HEK293 (cell line): ENCODE results near the gene CYB5D1.
A peak's percentile ranks its signal among the peaks of the same experiment; 100 is the strongest.

Experiments
- GLI2 ChIP-seq: fragments of 450-650 bp; formaldehyde crosslinking; IDR thresholded peaks from 2 replicates; pipeline ENCODE4; 2017; ENCODE audit warnings: missing biosample characterization, missing genetic modification characterization, low read depth, borderline replicate concordance
- HOXC10 ChIP-seq: sonication (generic); formaldehyde crosslinking; IDR thresholded peaks from 2 replicates; pipeline ENCODE4 v1.8.1; 2023; ENCODE audit warnings: mild to moderate bottlenecking, missing genetic modification reagents
- SCRT1 ChIP-seq: fragments of 450-650 bp; formaldehyde crosslinking; IDR thresholded peaks from 2 replicates; pipeline ENCODE4 v1.5.1; 2016; ENCODE audit warnings: missing biosample characterization, missing genetic modification characterization, borderline replicate concordance
- SETDB1 ChIP-seq: IDR thresholded peaks from one replicate; pipeline ENCODE4 v1.6.1; 2017; ENCODE audit warnings: mild to moderate bottlenecking, low read length, moderate library complexity, mixed read lengths; ENCODE audit not compliant: insufficient read length
- ZNF211 ChIP-seq: fragments of 450-650 bp; formaldehyde crosslinking; IDR thresholded peaks from 2 replicates; pipeline ENCODE4 v1.5.1; 2016; ENCODE audit warnings: low read depth, missing biosample characterization, missing genetic modification characterization
- ZNF214 ChIP-seq: fragments of 450-650 bp; formaldehyde crosslinking; IDR thresholded peaks from 2 replicates; pipeline ENCODE4 v1.5.1; 2017; ENCODE audit warnings: missing biosample characterization, mild to moderate bottlenecking, missing genetic modification characterization, borderline replicate concordance
- ZNF404 ChIP-seq: fragments of 450-650 bp; formaldehyde crosslinking; IDR thresholded peaks from 2 replicates; pipeline ENCODE4 v1.5.1; 2017; ENCODE audit warnings: missing biosample characterization, missing genetic modification characterization
- ZNF433 ChIP-seq: fragments of 450-650 bp; formaldehyde crosslinking; IDR thresholded peaks from 2 replicates; pipeline ENCODE4 v1.5.1; 2016; ENCODE audit warnings: missing biosample characterization, missing genetic modification characterization, low read depth
- ZNF510 ChIP-seq: fragments of 450-650 bp; formaldehyde crosslinking; IDR thresholded peaks from 2 replicates; pipeline ENCODE4 v1.5.1; 2018; ENCODE audit warnings: mild to moderate bottlenecking, missing genetic modification characterization, missing biosample characterization; ENCODE audit not compliant: insufficient replicate concordance
- ZNF629 ChIP-seq: fragments of 450-650 bp; formaldehyde crosslinking; IDR thresholded peaks from 2 replicates; pipeline ENCODE4 v1.5.1; 2017; ENCODE audit warnings: missing biosample characterization, missing genetic modification characterization
- ZNF701 ChIP-seq: fragments of 450-650 bp; formaldehyde crosslinking; IDR thresholded peaks from 2 replicates; pipeline ENCODE4 v1.5.1; 2016; ENCODE audit warnings: missing biosample characterization, missing genetic modification characterization
- TF ChIP-seq, protein P1 (sequence below): fragments of 450-650 bp; formaldehyde crosslinking; IDR thresholded peaks from 2 replicates; pipeline ENCODE4 v1.5.1; 2016; ENCODE audit warnings: missing biosample characterization, missing genetic modification characterization
- TF ChIP-seq, protein P2 (sequence below): fragments of 450-650 bp; formaldehyde crosslinking; IDR thresholded peaks from 2 replicates; pipeline ENCODE4 v1.5.1; 2016; ENCODE audit warnings: missing biosample characterization, missing genetic modification characterization
- TF ChIP-seq, protein P3 (sequence below): fragments of 450-650 bp; formaldehyde crosslinking; IDR thresholded peaks from 2 replicates; pipeline ENCODE4 v1.5.1; 2017; ENCODE audit warnings: missing biosample characterization, missing genetic modification characterization
- TF ChIP-seq, protein P4 (sequence below): fragments of 450-650 bp; formaldehyde crosslinking; IDR thresholded peaks from 2 replicates; pipeline ENCODE4 v1.5.1; 2016; ENCODE audit warnings: missing biosample characterization, missing genetic modification characterization

Gene CYB5D1

DNA sequence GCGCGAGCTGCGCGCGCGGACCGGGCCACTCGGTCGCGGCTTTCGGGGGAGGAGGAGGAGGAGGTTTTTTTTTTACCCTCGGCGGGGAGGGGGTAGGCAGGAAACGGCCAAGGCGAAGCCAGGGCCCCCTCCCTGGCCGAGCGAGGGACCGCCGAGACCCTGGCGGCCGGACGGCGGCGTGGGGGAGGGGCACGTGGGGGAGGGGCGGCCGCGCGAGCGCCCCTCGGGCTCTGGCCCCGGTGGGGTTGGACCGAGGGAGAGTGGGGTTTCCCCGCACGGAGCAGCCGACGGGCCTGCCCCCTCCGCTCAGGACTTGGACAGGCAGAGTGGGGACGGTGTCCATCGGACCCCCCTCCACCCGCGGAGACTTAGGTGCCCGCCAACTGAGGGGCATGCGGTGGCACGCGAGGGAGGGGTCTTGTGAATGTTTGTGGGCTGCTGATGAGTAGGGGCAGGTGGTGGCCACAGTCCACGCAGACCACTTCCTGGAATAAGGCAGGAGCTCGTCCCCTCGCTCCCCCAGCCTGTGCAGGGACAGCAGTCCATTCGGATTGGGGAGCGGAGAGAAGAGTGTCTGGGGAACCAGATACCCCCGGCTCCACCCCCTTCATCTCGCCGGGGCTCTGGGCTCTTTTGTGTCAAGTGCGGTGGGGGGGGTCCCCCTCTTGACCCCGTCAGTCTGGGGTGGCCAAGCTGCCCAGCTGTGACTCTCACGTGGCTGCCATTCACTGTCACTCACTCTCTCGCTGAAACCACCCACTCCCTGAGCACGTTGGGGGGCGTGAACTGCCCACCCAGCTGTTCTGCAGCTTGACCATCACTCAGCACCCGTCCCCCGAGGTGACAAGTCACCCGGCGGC, 27.8 kb downstream of the CYB5D1 start (continued):
- TF ChIP-seq ZNF404 (tag by site-specific recombination) (no peak), ZNF211 (tag by site-specific recombination) (no peak), ZNF433 (tag by site-specific recombination) (no peak), ZNF510 (tag by site-specific recombination) (no peak), ZNF214 (tag by site-specific recombination) (no peak), ZNF629 (tag by site-specific recombination) (peak; percentile 47), SETDB1 (no peak), SCRT1 (tag by site-specific recombination) (no peak), GLI2 (tag by site-specific recombination) (no peak), HOXC10 (no peak), ZNF701 (tag by site-specific recombination) (no peak)
- TF ChIP-seq, protein P1, sequence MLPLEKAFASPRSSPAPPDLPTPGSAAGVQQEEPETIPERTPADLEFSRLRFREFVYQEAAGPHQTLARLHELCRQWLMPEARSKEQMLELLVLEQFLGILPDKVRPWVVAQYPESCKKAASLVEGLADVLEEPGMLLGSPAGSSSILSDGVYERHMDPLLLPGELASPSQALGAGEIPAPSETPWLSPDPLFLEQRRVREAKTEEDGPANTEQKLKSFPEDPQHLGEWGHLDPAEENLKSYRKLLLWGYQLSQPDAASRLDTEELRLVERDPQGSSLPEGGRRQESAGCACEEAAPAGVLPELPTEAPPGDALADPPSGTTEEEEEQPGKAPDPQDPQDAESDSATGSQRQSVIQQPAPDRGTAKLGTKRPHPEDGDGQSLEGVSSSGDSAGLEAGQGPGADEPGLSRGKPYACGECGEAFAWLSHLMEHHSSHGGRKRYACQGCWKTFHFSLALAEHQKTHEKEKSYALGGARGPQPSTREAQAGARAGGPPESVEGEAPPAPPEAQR (tag by site-specific recombination), result no peak
- TF ChIP-seq, protein P2, sequence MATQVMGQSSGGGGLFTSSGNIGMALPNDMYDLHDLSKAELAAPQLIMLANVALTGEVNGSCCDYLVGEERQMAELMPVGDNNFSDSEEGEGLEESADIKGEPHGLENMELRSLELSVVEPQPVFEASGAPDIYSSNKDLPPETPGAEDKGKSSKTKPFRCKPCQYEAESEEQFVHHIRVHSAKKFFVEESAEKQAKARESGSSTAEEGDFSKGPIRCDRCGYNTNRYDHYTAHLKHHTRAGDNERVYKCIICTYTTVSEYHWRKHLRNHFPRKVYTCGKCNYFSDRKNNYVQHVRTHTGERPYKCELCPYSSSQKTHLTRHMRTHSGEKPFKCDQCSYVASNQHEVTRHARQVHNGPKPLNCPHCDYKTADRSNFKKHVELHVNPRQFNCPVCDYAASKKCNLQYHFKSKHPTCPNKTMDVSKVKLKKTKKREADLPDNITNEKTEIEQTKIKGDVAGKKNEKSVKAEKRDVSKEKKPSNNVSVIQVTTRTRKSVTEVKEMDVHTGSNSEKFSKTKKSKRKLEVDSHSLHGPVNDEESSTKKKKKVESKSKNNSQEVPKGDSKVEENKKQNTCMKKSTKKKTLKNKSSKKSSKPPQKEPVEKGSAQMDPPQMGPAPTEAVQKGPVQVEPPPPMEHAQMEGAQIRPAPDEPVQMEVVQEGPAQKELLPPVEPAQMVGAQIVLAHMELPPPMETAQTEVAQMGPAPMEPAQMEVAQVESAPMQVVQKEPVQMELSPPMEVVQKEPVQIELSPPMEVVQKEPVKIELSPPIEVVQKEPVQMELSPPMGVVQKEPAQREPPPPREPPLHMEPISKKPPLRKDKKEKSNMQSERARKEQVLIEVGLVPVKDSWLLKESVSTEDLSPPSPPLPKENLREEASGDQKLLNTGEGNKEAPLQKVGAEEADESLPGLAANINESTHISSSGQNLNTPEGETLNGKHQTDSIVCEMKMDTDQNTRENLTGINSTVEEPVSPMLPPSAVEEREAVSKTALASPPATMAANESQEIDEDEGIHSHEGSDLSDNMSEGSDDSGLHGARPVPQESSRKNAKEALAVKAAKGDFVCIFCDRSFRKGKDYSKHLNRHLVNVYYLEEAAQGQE (tag by site-specific recombination), result peak; percentile 1; the same call in 1 of the 2 replicates
- TF ChIP-seq, protein P3, sequence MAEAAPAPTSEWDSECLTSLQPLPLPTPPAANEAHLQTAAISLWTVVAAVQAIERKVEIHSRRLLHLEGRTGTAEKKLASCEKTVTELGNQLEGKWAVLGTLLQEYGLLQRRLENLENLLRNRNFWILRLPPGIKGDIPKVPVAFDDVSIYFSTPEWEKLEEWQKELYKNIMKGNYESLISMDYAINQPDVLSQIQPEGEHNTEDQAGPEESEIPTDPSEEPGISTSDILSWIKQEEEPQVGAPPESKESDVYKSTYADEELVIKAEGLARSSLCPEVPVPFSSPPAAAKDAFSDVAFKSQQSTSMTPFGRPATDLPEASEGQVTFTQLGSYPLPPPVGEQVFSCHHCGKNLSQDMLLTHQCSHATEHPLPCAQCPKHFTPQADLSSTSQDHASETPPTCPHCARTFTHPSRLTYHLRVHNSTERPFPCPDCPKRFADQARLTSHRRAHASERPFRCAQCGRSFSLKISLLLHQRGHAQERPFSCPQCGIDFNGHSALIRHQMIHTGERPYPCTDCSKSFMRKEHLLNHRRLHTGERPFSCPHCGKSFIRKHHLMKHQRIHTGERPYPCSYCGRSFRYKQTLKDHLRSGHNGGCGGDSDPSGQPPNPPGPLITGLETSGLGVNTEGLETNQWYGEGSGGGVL (tag by site-specific recombination), result peak; percentile 95
- TF ChIP-seq, protein P4, sequence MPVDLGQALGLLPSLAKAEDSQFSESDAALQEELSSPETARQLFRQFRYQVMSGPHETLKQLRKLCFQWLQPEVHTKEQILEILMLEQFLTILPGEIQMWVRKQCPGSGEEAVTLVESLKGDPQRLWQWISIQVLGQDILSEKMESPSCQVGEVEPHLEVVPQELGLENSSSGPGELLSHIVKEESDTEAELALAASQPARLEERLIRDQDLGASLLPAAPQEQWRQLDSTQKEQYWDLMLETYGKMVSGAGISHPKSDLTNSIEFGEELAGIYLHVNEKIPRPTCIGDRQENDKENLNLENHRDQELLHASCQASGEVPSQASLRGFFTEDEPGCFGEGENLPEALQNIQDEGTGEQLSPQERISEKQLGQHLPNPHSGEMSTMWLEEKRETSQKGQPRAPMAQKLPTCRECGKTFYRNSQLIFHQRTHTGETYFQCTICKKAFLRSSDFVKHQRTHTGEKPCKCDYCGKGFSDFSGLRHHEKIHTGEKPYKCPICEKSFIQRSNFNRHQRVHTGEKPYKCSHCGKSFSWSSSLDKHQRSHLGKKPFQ, result no peak
